ENCODE data around the gene CLDN9. TPM values are rescaled to one million over a fixed set of nuclear protein-coding genes. Genes with fewer than 3 reads are reported as not detected.

Gene CLDN9
- total RNA-seq, 2 donors from 2014 or later = 0.91 TPM; not detected in 1

DNA sequence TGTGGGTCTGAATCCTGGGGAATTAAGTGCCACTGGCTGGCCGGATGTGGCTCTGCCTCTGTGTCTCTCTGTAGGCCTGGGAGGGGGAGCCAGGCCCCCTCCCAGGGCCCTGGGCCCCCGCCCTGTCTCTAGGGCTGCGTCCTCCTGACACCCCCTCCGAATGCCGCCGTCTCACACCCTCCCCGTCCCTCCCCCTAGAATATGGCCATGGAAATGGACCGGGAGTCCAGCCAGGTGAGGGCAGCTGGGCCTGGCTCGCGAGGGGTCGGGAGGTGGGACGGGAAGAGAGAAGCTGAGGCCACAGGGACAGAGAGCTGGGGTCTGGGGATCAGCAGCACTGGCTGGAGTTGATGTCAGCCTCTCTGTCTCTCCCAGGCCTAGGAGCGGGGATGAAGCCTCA lies 16.4 kb upstream of the CLDN9 start:
- TF ChIP-seq, protein P1, sequence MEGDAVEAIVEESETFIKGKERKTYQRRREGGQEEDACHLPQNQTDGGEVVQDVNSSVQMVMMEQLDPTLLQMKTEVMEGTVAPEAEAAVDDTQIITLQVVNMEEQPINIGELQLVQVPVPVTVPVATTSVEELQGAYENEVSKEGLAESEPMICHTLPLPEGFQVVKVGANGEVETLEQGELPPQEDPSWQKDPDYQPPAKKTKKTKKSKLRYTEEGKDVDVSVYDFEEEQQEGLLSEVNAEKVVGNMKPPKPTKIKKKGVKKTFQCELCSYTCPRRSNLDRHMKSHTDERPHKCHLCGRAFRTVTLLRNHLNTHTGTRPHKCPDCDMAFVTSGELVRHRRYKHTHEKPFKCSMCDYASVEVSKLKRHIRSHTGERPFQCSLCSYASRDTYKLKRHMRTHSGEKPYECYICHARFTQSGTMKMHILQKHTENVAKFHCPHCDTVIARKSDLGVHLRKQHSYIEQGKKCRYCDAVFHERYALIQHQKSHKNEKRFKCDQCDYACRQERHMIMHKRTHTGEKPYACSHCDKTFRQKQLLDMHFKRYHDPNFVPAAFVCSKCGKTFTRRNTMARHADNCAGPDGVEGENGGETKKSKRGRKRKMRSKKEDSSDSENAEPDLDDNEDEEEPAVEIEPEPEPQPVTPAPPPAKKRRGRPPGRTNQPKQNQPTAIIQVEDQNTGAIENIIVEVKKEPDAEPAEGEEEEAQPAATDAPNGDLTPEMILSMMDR (IDR thresholded peaks at IDR 0.05) = no peak
- TF ChIP-seq POLR2A (IDR thresholded peaks at IDR 0.05) = no peak
- TF ChIP-seq POLR2AphosphoS5 (IDR thresholded peaks at IDR 0.05) = no peak
- Histone ChIP-seq H3K9me3 (no peaks in the 10 kb centered on the region), H3K4me3 (no peak overlapping the region), H3K36me3 (no peaks in the 10 kb centered on the region), H3K4me1 (replicated peaks) (no peaks in the 10 kb centered on the region), H3K27ac (no peak overlapping the region), H3K27me3 (replicated peaks; ENCODE audit: insufficient read depth) (no peaks in the 10 kb centered on the region)
- WGBS = 81% methylated on average over 13 of the region's 13 CpGs
- DNase-seq (ENCODE audit: low spot score) = no peak
- intact Hi-C loops (cut with DNase I) = no loop called here

DNA sequence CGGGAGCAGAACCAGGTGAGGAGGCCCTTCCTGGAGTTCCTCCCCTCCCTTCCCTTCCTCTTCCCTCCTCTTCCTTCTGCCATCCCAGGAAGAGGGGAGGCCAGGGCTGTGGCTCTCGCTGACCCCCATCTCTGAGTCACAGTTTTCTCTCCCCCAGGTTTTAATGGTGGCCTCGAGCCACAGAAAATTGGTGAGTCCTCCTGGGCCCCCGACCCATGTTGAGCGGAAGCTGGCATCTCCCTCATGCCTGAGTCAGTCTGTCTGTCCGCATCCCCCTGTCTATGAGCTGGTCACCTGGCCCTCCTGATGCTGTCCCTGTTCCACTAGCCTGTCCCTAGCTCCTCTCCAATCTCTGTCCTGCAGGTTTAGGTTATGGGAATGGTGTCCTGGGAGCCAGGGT lies 12.8 kb upstream of the CLDN9 start:
- H3K9me3 ChIP-seq = no peaks in the 10 kb centered on the region
- no peak overlapping the region for H3K27ac ChIP-seq
- TF ChIP-seq POLR2AphosphoS5 (IDR thresholded peaks at IDR 0.05) (no peak), POLR2A (IDR thresholded peaks at IDR 0.05) (no peak)
- TF ChIP-seq, protein P1 (IDR thresholded peaks at IDR 0.05) = no peak
- H3K4me1 ChIP-seq (replicated peaks) = no peaks in the 10 kb centered on the region
- H3K4me3 ChIP-seq = no peak overlapping the region
- WGBS = 86% methylated on average over 6 of the region's 6 CpGs
- H3K36me3 ChIP-seq = no peaks in the 10 kb centered on the region
- intact Hi-C loops (cut with DNase I) = no loop called here
- no peaks in the 10 kb centered on the region for H3K27me3 ChIP-seq (replicated peaks; ENCODE audit: insufficient read depth)
- no peak for DNase-seq (ENCODE audit: low spot score)

GRCh38 chr16:3000540-3000939 lies 12.2 kb upstream of the CLDN9 start:
- no peaks in the 10 kb centered on the region for H3K27me3 ChIP-seq (replicated peaks; ENCODE audit: insufficient read depth)
- no peak overlapping the region for H3K27ac ChIP-seq
- 75% methylated on average over 3 of the region's 4 CpGs for WGBS
- TF ChIP-seq, protein P1 (IDR thresholded peaks at IDR 0.05) = no peak
- TF ChIP-seq POLR2A (IDR thresholded peaks at IDR 0.05) = no peak
- intact Hi-C loops (cut with DNase I) = no loop called here
- H3K4me1 ChIP-seq (replicated peaks) = no peaks in the 10 kb centered on the region
- H3K9me3 ChIP-seq = no peaks in the 10 kb centered on the region
- no peak overlapping the region for H3K4me3 ChIP-seq
- no peak for DNase-seq (ENCODE audit: low spot score)
- no peaks in the 10 kb centered on the region for H3K36me3 ChIP-seq

- Histone ChIP-seq H3K4me3 (no peak overlapping the region), H3K27ac (no peak overlapping the region), H3K4me1 (replicated peaks) (no peaks in the 10 kb centered on the region), H3K36me3 (no peaks in the 10 kb centered on the region), H3K27me3 (replicated peaks; ENCODE audit: insufficient read depth) (no peaks in the 10 kb centered on the region), H3K9me3 (no peaks in the 10 kb centered on the region)
- WGBS = 82% methylated on average over 12 of the region's 12 CpGs
- no peak for DNase-seq (ENCODE audit: low spot score)
- intact Hi-C loops (cut with DNase I) = no loop called here
- TF ChIP-seq POLR2A (IDR thresholded peaks at IDR 0.05) (no peak), POLR2AphosphoS5 (IDR thresholded peaks at IDR 0.05) (no peak)
- TF ChIP-seq, protein P1 (IDR thresholded peaks at IDR 0.05) = no peak
Observed at GRCh38 chr16:3001316-3001715, 11.4 kb upstream of the CLDN9 start.

- no peaks in the 10 kb centered on the region for H3K27me3 ChIP-seq (replicated peaks; ENCODE audit: insufficient read depth)
- no peaks in the 10 kb centered on the region for H3K36me3 ChIP-seq
- DNase-seq (ENCODE audit: low spot score) = peak; percentile 98
- intact Hi-C loops (cut with DNase I) = no loop called here
- H3K4me3 ChIP-seq = peak overlapping the region; percentile 16 to 17
- H3K4me1 ChIP-seq (replicated peaks) = no peaks in the 10 kb centered on the region
- H3K27ac ChIP-seq = no peak overlapping the region
- 9% methylated on average over 52 of the region's 58 CpGs for WGBS
- H3K9me3 ChIP-seq = no peaks in the 10 kb centered on the region
- TF ChIP-seq POLR2AphosphoS5 (IDR thresholded peaks at IDR 0.05) = peak; percentile 92
- TF ChIP-seq, protein P1 (IDR thresholded peaks at IDR 0.05) = peak; percentile 31 to 88 (median 78)
- peak; percentile 54 for TF ChIP-seq POLR2A (IDR thresholded peaks at IDR 0.05)
Observed at GRCh38 chr16:3003582-3004270, 9.0 kb upstream of the CLDN9 start.
